GM21737 (cell line): ENCODE data around the gene ZNF511.
"Not testable (repeated sequence)": the region's sequence is repeated elsewhere in the genome, so short reads cannot be mapped to it uniquely, and the experiment has no call there.

Experiments used
- ATAC-seq: cut with Tn5 transposase; IDR thresholded peaks from one replicate; pipeline ENCODE4 v1.9.1; 2021; ENCODE audit warnings: mild to moderate bottlenecking, moderate library complexity; ENCODE audit not compliant: unreplicated experiment

The ZNF511 gene

DNA sequence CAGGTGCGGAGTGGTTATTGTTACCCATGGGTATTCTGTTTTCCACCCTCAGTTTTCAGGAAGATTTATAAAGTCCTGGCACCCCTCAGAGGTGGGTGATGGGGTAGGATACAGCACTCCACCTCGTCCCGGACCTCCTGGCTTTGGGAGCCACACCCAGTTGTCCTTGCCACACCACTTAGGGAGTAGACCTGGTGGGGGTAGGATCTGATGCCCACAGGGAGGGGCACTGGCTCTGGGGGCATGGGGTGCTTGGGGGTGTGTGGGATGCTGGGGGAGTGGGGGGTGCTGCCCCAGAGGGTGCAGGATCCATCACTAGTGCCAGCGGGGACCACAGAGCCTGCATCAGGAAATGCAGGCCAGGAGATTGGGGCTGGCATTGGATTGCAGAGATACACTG lies 4.5 kb downstream of the ZNF511 start:
- ATAC-seq, result no peak

DNA sequence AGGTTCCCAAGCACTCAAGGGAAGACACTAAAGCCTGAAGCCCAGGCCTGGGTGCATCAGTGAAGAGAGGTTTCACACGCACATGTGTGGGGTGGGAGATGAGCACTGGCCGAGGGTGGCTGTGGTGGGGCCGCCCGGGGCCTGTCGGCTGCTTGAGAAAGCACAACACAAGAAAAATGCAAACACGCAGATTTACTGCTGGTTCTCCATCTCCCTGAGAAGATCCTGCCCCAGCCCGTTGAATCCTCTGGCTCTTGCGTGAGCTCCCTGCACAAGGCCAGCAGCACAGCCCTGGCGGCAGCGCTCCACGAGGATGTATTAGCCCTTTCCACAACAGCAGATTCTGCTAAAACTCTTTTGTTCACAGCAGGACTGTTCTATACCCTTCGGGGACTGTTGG lies 6.2 kb downstream of the ZNF511 start:
- no peak for ATAC-seq

DNA sequence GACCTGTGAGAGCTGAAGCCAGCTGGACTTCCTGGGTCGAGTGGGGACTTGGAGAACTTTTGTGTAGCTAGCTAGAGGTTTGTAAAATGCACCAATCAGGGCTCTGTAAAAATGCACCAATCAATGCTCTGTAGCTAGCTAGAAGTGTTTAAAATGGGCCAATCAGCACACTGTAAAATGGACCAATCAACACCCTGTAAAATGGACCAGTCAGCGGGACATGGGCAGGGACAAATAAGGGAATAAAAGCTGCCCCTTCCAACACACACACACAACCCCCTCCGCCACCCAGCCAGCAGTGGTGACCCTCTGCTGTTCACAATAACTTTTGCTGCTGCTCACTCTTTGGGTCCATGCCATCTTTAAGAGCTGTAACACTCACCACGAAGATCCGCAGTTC lies 7.1 kb downstream of the ZNF511 start:
- ATAC-seq, result no peak

DNA sequence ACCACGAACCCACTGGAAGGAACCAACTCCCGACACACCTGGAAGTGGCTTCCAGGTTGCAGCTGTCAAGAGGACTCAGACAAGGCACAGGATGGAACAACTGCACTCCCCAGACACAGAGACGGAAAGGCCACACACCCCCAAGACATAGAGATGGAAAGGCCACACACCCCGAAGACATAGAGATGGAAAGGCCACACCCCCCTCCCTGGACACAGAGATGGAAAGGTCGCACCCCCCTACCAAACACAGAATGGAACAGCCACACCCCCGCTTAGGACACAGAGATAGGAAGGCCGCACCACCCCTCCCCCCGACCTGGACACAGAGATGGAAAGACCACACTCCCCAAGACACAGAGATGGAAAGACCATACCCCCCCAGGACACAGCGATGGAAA lies 7.6 kb downstream of the ZNF511 start:
- no peak for ATAC-seq

DNA sequence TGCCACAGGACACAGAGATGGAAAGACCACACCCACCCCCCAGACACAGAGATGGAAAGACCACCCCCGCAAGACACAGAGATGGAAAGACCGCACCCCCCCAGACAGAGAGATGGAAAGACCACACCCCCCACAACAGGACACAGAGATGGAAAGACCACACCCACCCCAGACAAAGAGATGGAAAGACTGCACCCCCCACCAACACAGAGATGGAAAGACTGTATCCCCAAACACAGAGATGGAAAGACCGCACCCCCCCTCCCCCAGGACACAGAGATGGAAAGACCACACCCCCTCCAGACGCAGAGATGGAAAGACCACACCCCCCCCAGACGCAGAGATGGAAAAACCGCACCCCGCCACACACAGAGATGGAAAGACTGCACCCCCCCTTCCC lies 8.0 kb downstream of the ZNF511 start:
- no peak for ATAC-seq

DNA sequence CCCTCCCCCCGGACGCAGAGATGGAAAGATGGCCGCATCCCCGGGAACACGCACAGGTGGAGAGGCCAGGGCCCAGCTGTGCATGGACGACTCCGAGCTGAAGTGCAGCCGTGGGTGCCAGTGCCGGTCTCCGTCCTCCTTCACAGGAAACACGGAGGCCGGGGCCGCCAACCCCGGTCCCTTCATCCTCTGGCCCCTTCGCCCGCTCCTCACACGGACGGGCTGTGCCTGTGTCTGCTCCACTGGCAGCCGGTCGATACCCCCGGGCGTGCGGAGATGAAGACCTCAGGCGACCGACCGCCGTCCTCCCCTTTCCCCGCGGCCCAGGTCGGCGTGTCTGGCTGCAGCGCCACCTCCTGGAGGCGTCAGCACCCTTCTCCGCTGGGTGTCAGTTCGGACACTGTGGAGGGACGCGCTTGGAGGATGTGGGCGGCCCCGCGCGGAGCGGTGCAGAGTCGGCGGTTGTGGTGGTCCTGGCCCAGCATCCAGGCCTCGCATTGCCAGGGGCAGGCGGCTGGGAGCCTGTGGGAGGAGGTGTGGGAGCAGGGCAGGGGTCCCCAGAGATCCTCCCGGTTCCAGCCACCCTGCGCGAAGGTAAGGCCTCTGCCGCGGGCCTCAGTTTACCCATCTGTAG lies 9.9 kb downstream of the ZNF511 start:
- ATAC-seq, result peak; percentile 72

DNA sequence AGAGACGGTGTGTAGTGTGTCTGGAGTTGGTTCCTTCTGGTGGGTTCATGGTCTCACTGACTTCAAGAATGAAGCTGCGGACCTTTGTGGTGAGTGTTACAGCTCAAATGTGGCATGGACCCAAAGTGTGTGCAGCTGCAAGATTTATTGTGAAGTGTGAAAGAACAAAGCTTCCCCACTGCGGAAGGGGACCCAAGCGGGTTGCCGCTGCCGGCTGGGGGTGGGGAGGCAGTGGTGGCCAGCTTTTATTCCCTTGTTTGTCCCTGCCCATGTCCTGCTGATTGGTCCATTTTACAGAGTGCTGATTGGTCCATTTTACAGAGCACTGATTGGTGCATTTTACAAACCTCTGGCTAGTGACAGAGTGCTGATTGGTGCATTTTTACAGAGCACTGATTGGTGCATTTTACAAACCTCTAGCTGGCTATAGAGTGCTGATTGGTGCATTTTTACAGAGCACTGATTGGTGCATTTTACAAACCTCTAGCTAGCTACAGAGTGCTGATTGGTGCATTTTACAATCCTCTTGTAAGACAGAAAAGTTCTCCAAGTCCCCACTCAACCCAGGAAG lies 12.2 kb downstream of the ZNF511 start:
- ATAC-seq, result not testable (repeated sequence)

DNA sequence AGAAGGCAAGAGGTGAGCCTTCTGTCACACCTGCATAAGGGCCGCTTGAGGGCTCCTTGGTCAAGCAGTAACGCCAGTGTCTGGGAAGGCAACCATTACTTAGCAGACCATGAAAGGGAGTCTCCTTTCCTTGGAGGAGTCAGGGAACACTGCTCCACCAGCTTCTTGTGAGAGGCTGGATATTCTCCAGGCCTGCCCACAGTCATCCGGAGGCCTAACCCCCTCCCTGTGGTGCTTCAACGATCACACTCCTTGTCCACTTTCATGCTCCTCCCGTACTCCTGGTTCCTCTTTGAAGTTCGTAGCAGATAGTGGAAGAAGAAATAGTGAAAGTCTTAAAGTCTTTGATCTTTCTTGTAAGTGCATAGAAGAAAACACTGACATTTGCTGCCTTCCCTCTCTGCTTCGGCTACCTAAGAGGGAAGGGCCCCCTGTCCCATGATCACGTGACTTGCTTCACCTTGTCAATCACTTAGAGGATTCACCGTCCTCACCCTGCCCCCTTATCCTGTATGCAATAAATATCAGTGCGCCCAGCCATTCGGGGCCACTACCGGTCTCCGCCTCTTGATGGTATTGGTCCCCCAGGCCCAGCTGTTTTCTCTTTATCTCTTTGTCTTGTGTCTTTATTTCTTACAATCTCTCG lies 13.5 kb downstream of the ZNF511 start:
- ATAC-seq, result not testable (repeated sequence)

DNA sequence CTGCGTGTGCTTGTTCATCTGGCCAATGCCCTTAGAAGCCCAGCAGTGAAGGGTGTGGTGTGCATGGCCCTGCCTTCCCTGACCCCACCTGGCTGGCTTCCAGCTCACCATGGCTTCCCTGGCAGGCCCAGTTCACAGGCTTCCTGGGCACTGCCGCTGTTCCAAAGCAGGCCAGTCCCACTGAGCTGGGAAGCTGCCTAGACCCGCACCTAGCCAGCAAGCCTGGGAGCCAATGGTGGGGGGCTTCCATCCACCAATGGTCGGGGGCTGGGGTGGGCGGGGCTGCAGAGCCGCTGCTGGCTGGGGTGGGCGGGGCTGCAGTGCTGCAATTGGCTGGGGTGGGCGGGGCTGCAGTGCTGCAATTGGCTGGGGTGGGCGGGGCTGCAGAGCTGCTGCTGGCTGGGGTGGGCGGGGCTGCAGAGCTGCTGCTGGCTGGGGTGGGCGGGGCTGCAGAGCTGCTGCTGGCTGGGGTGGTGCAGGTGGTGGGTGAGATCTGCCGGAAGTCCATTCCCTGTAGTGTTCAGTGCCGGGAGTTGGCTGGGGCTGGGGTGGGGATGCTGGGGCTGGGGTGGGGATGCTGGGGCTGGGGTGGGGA lies 15.6 kb downstream of the ZNF511 start:
- no peak for ATAC-seq

DNA sequence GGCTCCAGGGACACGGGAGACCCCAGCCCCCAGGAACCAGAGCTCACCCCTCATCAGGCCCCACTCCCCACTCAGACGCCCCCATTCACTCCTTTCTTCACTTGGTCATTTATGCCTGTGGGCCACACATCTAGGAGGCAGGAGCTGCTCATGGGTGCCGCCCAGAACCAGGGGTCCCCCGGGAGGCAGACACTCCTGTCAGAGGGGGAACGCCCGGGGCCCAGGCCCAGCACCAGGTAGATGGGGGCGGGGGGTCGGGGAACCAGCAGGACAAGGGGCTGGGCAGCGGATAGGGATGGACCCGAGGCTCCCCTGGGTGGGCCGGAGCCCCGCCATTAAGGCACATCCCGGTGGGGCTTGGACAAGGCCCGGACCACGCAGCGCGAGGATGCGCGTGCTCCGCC lies 16.1 kb downstream of the ZNF511 start:
- ATAC-seq, result no peak

DNA sequence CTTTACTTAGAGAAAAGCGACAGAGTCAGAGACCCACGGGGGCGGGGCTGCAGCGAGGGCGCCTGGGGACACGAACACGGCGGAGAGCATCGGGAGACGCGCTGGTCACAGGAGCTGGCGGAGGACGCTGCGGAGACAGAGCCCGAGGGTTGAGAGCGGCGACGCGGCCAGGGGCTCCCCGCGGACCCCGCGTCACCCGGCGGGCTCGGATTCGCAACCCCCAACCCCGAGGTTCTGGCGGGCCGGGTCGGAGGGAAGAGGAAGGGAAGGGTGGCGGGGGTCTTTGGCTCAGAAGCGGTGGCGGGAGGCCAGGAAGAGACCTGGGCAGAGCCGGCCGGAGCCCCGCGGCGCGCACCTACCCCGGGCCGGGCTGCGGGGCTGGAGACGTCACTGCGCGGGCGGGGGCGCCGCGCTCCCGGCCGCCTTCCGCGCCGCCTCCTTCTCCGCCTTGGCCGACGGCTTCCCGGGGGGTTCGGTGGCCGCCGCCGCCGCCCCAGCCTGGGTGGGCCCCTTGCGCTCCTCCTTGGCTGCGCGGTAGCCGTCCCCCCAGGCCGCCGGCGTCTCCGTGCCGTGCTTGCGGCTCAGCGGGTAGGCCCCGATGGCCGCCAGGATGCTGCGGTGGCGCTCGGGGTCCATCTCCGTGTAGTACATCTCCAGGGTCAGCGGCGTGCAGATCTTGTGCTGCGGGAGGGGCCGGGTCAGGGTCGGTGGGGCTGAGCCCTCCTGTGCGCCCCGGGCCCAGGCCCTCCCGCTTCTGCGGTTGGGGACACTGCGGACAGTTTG lies 16.9 kb downstream of the ZNF511 start:
- no peak for ATAC-seq

DNA sequence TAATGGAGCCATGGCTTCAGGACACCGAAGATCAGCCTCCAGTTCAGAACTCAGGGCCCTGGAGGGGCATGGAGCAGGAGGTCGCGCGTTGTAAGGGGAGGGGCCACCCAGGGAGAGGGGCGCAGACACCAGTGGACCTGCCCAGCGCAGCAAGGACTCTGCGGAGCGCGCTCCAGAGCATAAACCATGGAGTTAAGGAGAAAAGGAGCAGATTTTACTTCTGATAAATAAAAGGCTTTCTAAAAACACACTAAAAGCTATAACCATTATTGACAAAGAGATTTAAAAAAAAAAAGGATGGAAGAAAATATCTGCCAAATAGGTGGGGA lies 17.5 kb downstream of the ZNF511 start:
- no peak for ATAC-seq

DNA sequence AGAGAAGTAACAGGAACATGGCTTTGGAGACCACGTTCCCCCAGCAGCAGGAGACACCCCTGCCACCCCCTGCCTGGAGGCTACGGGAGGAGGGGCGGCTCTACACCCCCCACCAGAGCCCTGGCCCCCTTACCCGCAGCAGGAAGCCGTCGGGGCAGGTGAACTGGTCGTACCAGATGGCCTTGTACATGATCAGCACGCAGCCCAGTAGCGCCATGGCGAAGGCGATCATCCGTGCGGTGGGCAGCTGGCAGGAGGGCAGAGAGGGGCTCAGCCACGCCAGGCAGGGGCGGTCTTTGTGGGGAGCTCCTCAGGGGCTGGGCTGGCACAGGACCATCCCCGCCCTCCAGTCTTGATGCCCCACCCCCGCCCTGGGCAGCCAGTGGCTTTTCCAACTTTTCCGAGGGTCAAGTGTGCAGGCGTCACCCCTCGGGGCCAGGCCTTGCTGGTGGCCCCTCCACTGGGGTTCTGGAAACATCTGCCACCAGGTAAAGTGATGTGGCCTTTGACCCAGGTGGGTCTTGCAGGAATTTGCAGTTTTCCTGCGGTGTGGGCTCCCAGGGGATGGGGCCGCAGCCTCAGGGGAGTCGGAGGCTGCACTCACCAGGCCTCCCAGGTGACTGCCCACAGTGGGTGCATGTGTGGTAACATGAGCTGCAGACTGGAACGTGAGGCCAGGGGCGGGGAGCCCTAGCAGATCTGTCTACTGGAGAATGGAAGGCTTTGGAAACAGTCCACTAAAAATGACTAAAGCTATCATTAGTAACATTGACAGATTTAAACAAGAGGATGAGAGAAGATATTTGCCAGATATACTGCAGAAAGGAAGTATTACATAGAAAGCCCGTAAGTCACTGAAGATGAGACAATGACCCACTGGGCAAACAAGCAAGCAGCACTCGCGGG lies 18.3 kb downstream of the ZNF511 start:
- no peak for ATAC-seq

DNA sequence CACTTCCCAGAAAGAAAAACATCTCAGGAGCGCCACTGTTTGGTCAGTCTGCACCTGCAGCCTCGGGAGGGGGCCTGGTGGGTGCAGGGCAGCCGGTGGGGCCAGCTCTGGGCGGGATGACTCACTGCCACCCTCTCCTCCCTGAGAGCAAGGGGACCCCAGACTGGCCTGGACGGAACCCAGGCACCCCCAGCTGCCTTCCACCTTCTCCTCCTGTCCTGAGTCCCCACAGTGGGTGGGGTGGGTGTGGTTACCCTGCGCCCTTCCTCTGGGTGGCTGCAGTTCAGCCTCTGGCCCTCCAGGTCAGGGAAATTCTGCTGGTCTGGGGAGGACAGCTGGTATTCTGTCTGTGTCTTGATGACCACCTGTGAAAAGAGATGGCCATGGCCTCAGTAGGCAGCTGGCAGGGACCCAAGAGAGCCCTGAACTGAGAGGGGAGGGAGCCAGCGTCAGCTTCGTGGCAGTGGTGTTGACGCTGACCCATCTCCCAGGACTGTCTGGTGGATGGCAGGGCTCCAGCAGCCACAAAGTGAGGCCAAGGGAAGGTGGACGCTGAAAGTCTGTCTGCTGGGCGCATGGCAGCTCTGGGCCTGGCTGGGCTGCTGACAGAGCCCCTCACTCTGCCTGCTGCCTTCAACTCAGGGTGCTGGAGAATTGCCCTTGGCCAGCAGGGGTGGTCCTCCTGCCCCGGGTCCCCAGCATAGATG lies 19.1 kb downstream of the ZNF511 start:
- no peak for ATAC-seq

DNA sequence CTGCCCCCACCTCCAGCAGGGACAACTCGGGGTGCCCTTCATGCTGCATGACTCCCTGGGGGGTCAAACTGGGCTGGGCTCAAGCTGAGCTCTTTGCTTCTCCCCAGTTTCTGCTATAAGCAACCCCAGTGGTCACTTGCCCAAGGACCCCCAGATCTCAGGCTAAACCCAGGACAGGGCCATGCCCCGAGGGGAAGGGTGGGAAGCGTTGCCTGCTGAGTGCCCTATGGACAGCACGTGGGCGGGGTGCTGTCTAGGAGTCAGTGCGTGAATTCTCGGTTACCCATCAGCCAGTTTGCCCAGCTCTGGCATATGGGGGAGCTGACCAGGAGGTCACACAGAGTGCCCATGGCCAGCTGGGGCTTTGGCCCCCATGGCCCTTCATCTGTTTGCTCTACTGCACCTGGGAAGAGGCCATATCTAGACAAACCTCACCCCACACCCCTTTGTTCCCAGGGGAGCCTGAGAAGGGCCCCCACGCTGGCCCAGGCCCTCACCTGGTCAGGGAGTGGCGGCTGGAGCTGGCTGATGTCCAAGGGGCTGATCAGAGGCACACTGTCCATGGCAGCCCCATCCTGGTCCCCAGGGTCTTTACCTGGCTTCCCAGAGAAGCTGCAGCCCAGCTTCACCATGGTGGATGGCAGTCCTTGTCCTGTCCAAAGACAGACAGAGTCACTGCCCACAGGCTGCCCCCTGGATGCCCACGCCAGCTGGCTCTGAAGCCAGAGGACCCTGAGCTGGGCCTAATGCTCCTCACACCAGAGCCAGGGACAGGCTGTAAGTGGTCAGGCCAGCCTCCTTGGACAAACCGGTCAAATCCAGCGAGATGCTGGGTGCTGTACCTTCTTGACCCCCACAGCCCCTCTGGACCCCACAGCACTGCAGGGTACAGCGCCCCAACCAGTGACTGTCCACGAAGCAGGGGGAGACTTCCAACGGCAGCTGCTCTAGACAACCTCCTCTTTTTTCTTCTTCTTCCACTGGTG lies 19.9 kb downstream of the ZNF511 start:
- no peak for ATAC-seq

DNA sequence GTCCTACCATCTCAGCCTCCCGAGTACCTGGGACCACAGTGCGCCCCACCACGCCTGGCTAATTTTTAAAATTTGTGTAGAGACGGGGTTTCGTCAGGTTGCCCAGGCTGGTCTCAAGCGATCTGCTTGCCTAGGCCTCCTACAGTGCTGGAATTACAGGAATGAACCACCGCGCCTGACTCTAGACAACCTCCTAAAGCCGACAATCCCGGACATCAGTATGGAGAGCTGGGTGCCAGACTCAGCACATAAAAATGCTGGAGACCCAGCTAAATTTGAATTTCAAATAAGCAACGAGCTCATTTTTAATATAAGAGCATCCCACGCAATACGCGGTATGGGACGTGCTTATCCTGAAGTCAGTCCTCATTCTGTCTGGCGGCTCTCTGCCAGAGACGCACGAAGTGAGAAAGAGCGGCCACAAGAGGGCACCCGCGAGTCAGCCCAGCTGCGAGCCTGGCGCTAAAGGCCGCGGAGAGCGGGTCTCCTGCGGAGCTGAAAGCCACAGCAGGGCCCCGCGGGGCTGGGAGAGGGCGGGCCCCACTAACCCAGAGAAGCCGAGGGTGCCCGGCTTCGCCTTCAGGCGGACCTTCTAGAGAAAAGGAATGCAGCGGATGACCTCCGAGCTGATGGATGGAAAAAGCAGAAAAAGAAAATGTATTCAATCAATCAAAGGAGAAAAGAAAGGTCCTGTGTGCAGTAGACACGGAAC lies 20.9 kb downstream of the ZNF511 start:
- ATAC-seq, result peak; percentile 86

DNA sequence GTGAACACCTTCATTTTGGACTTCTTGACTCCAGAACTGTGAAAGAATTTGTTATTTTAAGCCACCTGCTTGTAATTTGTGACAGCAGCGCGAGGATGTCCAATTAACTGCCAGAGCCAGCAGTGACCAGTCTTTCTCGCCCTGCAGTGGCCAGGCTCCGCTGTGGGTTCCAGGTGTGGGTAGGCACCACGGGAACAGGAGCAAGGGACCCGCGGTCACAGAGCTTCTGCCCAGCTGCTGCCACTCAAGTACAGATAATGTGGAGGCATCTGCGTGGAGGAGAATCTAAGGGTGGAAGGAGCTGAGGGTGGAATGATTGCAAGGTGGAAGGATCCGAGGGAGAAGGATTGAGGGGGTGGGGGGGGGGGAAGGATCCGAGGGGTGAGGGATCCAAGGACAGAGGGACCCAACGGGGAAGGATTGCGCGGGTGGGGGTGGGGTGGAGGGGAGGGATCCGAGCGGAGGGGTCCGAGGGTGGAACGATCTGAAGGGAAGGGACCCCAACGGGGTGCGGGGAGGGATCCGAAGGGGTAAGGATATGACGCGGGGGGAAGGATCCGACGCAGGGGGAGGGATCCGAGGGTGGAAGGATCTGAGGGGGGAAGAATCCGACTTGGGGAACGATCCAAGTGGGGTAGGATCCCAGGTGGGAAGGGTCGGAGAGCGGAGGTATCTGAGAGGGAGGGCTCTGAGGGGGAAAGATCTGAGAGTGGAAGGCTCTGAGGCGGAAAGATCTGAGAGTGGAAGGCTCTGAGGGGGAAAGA lies 24.4 kb downstream of the ZNF511 start:
- no peak for ATAC-seq
